Measurements from ENCODE around the gene RASSF8.

DNA sequence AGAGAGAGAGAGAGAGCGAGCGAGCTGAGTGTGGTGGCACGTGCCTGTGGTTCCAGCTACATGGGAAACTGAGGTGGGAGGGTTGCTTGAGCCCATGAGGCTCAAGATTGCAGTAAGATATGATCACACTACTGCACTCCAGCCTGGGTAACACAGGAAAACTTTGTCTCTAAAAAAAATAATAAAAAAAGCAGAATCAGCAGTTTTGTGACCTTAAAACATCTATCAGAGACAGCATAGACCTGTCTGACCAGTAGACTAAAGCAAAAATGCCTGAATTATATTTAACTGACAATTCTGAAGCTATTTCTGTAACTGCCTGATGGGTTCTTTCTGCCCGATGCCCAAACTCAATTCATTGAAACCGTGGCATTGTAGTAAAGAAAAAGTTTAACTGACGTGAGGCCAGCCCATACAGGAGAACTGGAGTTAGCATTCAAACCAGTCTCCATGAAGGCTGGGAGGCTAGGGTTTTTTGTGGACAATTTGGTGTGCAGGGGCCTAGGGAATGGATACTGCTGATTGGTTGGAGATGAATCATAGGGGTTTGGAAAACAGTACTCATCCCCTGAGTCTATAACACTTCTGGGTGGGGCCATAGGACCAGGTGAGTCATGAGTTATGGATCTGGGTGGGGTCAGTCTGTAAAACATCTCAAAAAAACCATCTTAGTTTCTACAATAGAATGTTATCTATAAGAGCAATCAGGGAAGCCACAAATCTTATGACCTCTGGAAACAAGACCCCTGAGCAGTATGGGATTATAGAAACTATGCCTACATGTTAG, 8.0 kb upstream of the RASSF8 start:
- TF ChIP-seq, protein P1, sequence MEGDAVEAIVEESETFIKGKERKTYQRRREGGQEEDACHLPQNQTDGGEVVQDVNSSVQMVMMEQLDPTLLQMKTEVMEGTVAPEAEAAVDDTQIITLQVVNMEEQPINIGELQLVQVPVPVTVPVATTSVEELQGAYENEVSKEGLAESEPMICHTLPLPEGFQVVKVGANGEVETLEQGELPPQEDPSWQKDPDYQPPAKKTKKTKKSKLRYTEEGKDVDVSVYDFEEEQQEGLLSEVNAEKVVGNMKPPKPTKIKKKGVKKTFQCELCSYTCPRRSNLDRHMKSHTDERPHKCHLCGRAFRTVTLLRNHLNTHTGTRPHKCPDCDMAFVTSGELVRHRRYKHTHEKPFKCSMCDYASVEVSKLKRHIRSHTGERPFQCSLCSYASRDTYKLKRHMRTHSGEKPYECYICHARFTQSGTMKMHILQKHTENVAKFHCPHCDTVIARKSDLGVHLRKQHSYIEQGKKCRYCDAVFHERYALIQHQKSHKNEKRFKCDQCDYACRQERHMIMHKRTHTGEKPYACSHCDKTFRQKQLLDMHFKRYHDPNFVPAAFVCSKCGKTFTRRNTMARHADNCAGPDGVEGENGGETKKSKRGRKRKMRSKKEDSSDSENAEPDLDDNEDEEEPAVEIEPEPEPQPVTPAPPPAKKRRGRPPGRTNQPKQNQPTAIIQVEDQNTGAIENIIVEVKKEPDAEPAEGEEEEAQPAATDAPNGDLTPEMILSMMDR (IDR thresholded peaks at IDR 0.05; ENCODE audit: insufficient read depth, low read depth, low read length) = no peak
- no peak for TF ChIP-seq EZH2 (IDR thresholded peaks at IDR 0.05; ENCODE audit: insufficient read depth, low read length)
